HEK293 (cell line): ENCODE results near the gene CBLN1.

Experiments used
- CTCF ChIA-PET: fragments of 350-600 bp; formaldehyde crosslinking; extraction: SDS; loops from one replicate; lab custom pipeline; 2021; ENCODE audit warnings: antibody characterized with exemption; lab: Yijun Ruan, JAX
- POLR2A ChIA-PET: fragments of 300-600 bp; formaldehyde crosslinking; extraction: SDS; loops from one replicate; lab custom pipeline; 2020; ENCODE audit warnings: antibody characterized with exemption, inconsistent platforms; lab: Yijun Ruan, JAX
- H3K27ac ChIP-seq: fragments of 200-500 bp; sonication (Bioruptor generic); 2 replicates; pipeline ENCODE4 v1.5.1; 2014; ENCODE audit warnings: low read depth, low read length, control low read depth, inconsistent platforms; ENCODE audit errors: extremely low read depth
- H3K36me3 ChIP-seq, 2 experiments: fragments of 200-500 bp in 1 of 2; sonication (Bioruptor generic) in 1 of 2; 1 replicate in 1 of 2; 2 replicates in 1 of 2; pipeline ENCODE4 v1.5.1; 2014 to 2017; ENCODE audit warnings: inconsistent platforms in 2 of 2, low read length in 2 of 2; ENCODE audit not compliant: control insufficient read depth in 2 of 2, insufficient read depth in 1 of 2
- H3K4me1 ChIP-seq: fragments of 200-500 bp; sonication (Bioruptor generic); 2 replicates; pipeline ENCODE4 v1.5.1; 2014; ENCODE audit warnings: mild to moderate bottlenecking, low read length, inconsistent platforms; ENCODE audit not compliant: control insufficient read depth, insufficient read depth
- H3K4me3 ChIP-seq: 2 replicates; pipeline ENCODE4 v1.5.1; 2011; ENCODE audit warnings: low read depth, mild to moderate bottlenecking, control low read depth, low read length, moderate library complexity
- H3K9me3 ChIP-seq: fragments of 200-500 bp; sonication (Bioruptor generic); 2 replicates; pipeline ENCODE4 v1.5.1; 2014; ENCODE audit warnings: low read depth, low read length, inconsistent platforms; ENCODE audit not compliant: control insufficient read depth, insufficient read depth
- ATF2 ChIP-seq: fragments of 450-650 bp; formaldehyde crosslinking; IDR thresholded peaks from 2 replicates; pipeline ENCODE4 v1.5.1; 2016; ENCODE audit warnings: missing biosample characterization, missing genetic modification characterization, low read depth
- KLF7 ChIP-seq: fragments of 450-650 bp; formaldehyde crosslinking; IDR thresholded peaks from 2 replicates; pipeline ENCODE4 v1.5.1; 2016; ENCODE audit warnings: missing biosample characterization, missing genetic modification characterization, borderline replicate concordance
- KLF9 ChIP-seq: fragments of 450-650 bp; formaldehyde crosslinking; IDR thresholded peaks from 2 replicates; pipeline ENCODE4 v1.5.1; 2016; ENCODE audit warnings: missing biosample characterization, missing genetic modification characterization, low read depth
- SCRT1 ChIP-seq: fragments of 450-650 bp; formaldehyde crosslinking; IDR thresholded peaks from 2 replicates; pipeline ENCODE4 v1.5.1; 2016; ENCODE audit warnings: missing biosample characterization, missing genetic modification characterization, borderline replicate concordance
- SP2 ChIP-seq: fragments of 450-650 bp; formaldehyde crosslinking; IDR thresholded peaks from 2 replicates; pipeline ENCODE4 v1.5.1; 2016; ENCODE audit warnings: missing biosample characterization, missing genetic modification characterization
- TSHZ1 ChIP-seq: fragments of 450-650 bp; formaldehyde crosslinking; IDR thresholded peaks from 2 replicates; pipeline ENCODE4 v1.5.1; 2016; ENCODE audit warnings: missing biosample characterization, missing genetic modification characterization, borderline replicate concordance
- YY2 ChIP-seq: fragments of 450-650 bp; formaldehyde crosslinking; IDR thresholded peaks from 2 replicates; pipeline ENCODE4 v1.5.1; 2016; ENCODE audit warnings: missing biosample characterization, missing genetic modification characterization
- ZBTB20 ChIP-seq: fragments of 450-650 bp; formaldehyde crosslinking; IDR thresholded peaks from 2 replicates; pipeline ENCODE4 v1.5.1; 2016; ENCODE audit warnings: missing biosample characterization, missing genetic modification characterization
- ZFP37 ChIP-seq: fragments of 450-650 bp; formaldehyde crosslinking; IDR thresholded peaks from 2 replicates; pipeline ENCODE4 v1.5.1; 2016; ENCODE audit warnings: missing biosample characterization, missing genetic modification characterization
- ZNF132 ChIP-seq: fragments of 450-650 bp; formaldehyde crosslinking; IDR thresholded peaks from 2 replicates; pipeline ENCODE4 v1.5.1; 2017; ENCODE audit warnings: missing biosample characterization, missing genetic modification characterization, borderline replicate concordance
- ZNF155 ChIP-seq: fragments of 450-650 bp; formaldehyde crosslinking; IDR thresholded peaks from 2 replicates; pipeline ENCODE4 v1.5.1; 2016; ENCODE audit warnings: missing biosample characterization, missing genetic modification characterization
- ZNF174 ChIP-seq: fragments of 450-650 bp; formaldehyde crosslinking; IDR thresholded peaks from 2 replicates; pipeline ENCODE4 v1.5.0; 2017; ENCODE audit warnings: missing biosample characterization, mild to moderate bottlenecking, missing genetic modification characterization
- ZNF223 ChIP-seq: fragments of 450-650 bp; formaldehyde crosslinking; IDR thresholded peaks from 2 replicates; pipeline ENCODE4 v1.5.1; 2016; ENCODE audit warnings: missing biosample characterization, missing genetic modification characterization
- ZNF350 ChIP-seq: fragments of 450-650 bp; formaldehyde crosslinking; IDR thresholded peaks from 2 replicates; pipeline ENCODE4 v1.5.0; 2017; ENCODE audit warnings: missing biosample characterization, mild to moderate bottlenecking, missing genetic modification characterization
- ZNF354C ChIP-seq: fragments of 450-650 bp; formaldehyde crosslinking; IDR thresholded peaks from 2 replicates; pipeline ENCODE4 v1.5.1; 2016; ENCODE audit warnings: missing biosample characterization, missing genetic modification characterization, low read depth, borderline replicate concordance
- ZNF529 ChIP-seq: fragments of 450-650 bp; formaldehyde crosslinking; IDR thresholded peaks from 2 replicates; pipeline ENCODE4 v1.5.1; 2017; ENCODE audit warnings: missing genetic modification characterization, missing biosample characterization; ENCODE audit not compliant: insufficient replicate concordance
- ZNF785 ChIP-seq: fragments of 450-650 bp; formaldehyde crosslinking; IDR thresholded peaks from 2 replicates; pipeline ENCODE4 v1.5.1; 2016; ENCODE audit warnings: missing biosample characterization, missing genetic modification characterization
- ZSCAN18 ChIP-seq: fragments of 450-650 bp; formaldehyde crosslinking; IDR thresholded peaks from 2 replicates; pipeline ENCODE4 v1.5.1; 2016; ENCODE audit warnings: missing biosample characterization, missing genetic modification characterization
- TF ChIP-seq, protein P1 (sequence below): fragments of 450-650 bp; formaldehyde crosslinking; IDR thresholded peaks from 2 replicates; pipeline ENCODE4 v1.5.1; 2016; ENCODE audit warnings: missing biosample characterization, missing genetic modification characterization
- TF ChIP-seq, protein P2 (sequence below): fragments of 450-650 bp; formaldehyde crosslinking; IDR thresholded peaks from 2 replicates; pipeline ENCODE4 v1.5.1; 2016; ENCODE audit warnings: missing biosample characterization, missing genetic modification characterization, low read depth
- TF ChIP-seq, protein P3 (sequence below): fragments of 450-650 bp; formaldehyde crosslinking; conservative IDR thresholded peaks from 2 replicates; pipeline ENCODE4 v1.5.1; 2016; ENCODE audit warnings: low read depth, missing biosample characterization, missing genetic modification characterization

CBLN1 gene

DNA sequence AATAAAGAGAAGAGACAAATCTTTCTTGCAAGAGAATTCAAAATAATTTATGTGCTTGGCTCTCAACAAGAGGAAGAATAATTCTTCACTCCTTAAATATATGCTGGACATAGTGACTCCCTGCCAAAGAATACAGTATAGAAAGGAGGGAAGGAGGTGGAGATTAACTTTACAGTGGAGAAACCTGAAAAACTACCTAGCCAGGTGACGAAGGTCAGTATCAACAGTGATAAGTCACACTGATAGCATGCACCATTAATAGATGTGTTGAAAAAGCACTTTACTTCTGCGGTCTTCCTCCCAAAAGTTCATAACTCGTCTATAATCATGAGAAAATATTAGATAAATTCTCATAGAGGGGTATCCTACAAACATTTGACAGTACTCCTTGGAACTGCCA is 21.4 kb downstream of the CBLN1 start:
- POLR2A ChIA-PET: no interaction called here
- H3K36me3 ChIP-seq: no peaks in the 10 kb centered on the region
- TF ChIP-seq SCRT1 (tag by site-specific recombination): no peak
- TF ChIP-seq ZSCAN18 (tag by site-specific recombination): no peak
- TF ChIP-seq ZNF350 (tag by site-specific recombination): no peak
- TF ChIP-seq, protein P1, sequence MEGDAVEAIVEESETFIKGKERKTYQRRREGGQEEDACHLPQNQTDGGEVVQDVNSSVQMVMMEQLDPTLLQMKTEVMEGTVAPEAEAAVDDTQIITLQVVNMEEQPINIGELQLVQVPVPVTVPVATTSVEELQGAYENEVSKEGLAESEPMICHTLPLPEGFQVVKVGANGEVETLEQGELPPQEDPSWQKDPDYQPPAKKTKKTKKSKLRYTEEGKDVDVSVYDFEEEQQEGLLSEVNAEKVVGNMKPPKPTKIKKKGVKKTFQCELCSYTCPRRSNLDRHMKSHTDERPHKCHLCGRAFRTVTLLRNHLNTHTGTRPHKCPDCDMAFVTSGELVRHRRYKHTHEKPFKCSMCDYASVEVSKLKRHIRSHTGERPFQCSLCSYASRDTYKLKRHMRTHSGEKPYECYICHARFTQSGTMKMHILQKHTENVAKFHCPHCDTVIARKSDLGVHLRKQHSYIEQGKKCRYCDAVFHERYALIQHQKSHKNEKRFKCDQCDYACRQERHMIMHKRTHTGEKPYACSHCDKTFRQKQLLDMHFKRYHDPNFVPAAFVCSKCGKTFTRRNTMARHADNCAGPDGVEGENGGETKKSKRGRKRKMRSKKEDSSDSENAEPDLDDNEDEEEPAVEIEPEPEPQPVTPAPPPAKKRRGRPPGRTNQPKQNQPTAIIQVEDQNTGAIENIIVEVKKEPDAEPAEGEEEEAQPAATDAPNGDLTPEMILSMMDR: no peak
- TF ChIP-seq ZFP37 (tag by site-specific recombination): no peak
- no peak for TF ChIP-seq KLF7 (tag by site-specific recombination)
- no peak for TF ChIP-seq KLF9
- TF ChIP-seq, all 188 proteins: peak for 0

DNA sequence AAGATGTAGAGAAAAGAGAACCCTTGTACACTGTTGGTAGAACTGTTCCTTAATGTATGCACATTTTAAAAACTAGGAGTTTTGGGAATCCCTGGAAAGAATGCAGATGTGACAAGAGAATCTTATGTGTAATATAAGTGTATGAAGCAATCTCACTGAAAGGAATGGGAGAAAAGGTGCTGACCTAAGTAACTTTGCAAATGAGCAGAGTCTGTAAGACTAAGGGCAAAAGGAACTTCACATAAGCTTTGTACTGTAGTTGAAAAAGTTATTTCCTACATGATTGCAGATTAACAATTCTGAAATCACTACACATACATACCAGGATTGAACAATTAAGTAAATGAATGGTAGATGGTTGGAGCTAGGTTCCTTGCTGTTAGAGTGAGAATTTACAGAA is 22.3 kb downstream of the CBLN1 start:
- H3K27ac ChIP-seq: no peak overlapping the region
- no peak overlapping the region for H3K4me3 ChIP-seq
- TF ChIP-seq ZNF174 (tag by site-specific recombination): no peak
- TF ChIP-seq, protein P2, sequence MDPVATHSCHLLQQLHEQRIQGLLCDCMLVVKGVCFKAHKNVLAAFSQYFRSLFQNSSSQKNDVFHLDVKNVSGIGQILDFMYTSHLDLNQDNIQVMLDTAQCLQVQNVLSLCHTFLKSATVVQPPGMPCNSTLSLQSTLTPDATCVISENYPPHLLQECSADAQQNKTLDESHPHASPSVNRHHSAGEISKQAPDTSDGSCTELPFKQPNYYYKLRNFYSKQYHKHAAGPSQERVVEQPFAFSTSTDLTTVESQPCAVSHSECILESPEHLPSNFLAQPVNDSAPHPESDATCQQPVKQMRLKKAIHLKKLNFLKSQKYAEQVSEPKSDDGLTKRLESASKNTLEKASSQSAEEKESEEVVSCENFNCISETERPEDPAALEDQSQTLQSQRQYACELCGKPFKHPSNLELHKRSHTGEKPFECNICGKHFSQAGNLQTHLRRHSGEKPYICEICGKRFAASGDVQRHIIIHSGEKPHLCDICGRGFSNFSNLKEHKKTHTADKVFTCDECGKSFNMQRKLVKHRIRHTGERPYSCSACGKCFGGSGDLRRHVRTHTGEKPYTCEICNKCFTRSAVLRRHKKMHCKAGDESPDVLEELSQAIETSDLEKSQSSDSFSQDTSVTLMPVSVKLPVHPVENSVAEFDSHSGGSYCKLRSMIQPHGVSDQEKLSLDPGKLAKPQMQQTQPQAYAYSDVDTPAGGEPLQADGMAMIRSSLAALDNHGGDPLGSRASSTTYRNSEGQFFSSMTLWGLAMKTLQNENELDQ: no peak
- TF ChIP-seq KLF9: no peak
- no peak for TF ChIP-seq ZNF223 (tag by site-specific recombination)
- TF ChIP-seq YY2: no peak
- no peak for TF ChIP-seq ZNF354C
- TF ChIP-seq ZNF132 (tag by site-specific recombination): no peak
- no peak for TF ChIP-seq ZNF155 (tag by site-specific recombination)
- TF ChIP-seq SP2 (tag by site-specific recombination): no peak
- TF ChIP-seq ZNF529 (tag by site-specific recombination): no peak
- TF ChIP-seq ATF2 (tag by site-specific recombination): no peak
- TF ChIP-seq, protein P3, sequence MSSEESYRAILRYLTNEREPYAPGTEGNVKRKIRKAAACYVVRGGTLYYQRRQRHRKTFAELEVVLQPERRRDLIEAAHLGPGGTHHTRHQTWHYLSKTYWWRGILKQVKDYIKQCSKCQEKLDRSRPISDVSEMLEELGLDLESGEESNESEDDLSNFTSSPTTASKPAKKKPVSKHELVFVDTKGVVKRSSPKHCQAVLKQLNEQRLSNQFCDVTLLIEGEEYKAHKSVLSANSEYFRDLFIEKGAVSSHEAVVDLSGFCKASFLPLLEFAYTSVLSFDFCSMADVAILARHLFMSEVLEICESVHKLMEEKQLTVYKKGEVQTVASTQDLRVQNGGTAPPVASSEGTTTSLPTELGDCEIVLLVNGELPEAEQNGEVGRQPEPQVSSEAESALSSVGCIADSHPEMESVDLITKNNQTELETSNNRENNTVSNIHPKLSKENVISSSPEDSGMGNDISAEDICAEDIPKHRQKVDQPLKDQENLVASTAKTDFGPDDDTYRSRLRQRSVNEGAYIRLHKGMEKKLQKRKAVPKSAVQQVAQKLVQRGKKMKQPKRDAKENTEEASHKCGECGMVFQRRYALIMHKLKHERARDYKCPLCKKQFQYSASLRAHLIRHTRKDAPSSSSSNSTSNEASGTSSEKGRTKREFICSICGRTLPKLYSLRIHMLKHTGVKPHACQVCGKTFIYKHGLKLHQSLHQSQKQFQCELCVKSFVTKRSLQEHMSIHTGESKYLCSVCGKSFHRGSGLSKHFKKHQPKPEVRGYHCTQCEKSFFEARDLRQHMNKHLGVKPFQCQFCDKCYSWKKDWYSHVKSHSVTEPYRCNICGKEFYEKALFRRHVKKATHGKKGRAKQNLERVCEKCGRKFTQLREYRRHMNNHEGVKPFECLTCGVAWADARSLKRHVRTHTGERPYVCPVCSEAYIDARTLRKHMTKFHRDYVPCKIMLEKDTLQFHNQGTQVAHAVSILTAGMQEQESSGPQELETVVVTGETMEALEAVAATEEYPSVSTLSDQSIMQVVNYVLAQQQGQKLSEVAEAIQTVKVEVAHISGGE: no peak
- no peak for TF ChIP-seq ZNF785 (tag by site-specific recombination)
- TF ChIP-seq ZBTB20 (tag by site-specific recombination): no peak
- no peak for TF ChIP-seq TSHZ1
- no peaks in the 10 kb centered on the region for H3K9me3 ChIP-seq
- POLR2A ChIA-PET: no interaction called here
- CTCF ChIA-PET: no interaction called here
- H3K36me3 ChIP-seq: no peaks in the 10 kb centered on the region
- no peaks in the 10 kb centered on the region for H3K4me1 ChIP-seq

More for the DNA sequence above, 21.4 kb downstream of the CBLN1 start:
- Histone ChIP-seq H3K4me1 (no peaks in the 10 kb centered on the region), H3K4me3 (no peak overlapping the region), H3K27ac (no peak overlapping the region), H3K9me3 (no peaks in the 10 kb centered on the region)
- CTCF ChIA-PET: no interaction called here
